Suppressor macrophage (primary cell): Measurements from ENCODE around the gene FGF23.
"Not testable (repeated sequence)": the region's sequence is repeated elsewhere in the genome, so short reads cannot be mapped to it uniquely, and the experiment has no call there.

Experiments
- DNase-seq, 4 experiments: peaks; one replicate each; pipeline ENCODE4 v3.0.0-alpha.2; 2020 to 2022
- total RNA-seq, 17 experiments: gene quantifications; one replicate each; lab custom pipeline; 2026; ENCODE audit warnings: mixed read lengths in 6 of 17, inconsistent platforms in 3 of 17; lab: John Stamatoyannopoulos, UW

The FGF23 gene
- total RNA-seq, result 0 to 1.9 (median 0) reads per million in 17 experiments

- DNase-seq, result no peak
Measured at GRCh38 chr12:4379405-4379804, at the start of gene FGF23. FGF23 (minus strand) TSS chr12:4379712; CDS start chr12:4379582, 130 bp downstream.

DNA sequence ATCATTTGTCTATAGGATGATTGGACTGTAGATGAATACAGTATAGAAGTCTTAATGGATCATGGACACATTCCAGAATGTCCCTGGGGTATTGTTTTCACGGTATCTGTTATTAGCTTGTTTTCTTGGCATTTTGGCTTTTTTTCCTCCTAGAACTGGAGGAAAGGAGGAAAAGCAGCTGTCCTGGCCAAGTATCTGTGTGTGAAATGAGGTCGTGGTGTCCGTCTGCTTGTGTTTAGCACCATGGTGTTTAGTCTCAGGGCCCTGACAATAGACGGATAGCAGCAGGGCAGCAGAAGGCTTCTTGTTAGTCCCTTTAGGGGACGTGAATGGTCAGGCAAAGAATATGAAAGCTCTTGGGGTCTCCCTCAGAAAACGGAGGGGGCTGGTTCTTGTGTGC lies 44.9 kb upstream of the FGF23 start:
- no peak for DNase-seq

DNA sequence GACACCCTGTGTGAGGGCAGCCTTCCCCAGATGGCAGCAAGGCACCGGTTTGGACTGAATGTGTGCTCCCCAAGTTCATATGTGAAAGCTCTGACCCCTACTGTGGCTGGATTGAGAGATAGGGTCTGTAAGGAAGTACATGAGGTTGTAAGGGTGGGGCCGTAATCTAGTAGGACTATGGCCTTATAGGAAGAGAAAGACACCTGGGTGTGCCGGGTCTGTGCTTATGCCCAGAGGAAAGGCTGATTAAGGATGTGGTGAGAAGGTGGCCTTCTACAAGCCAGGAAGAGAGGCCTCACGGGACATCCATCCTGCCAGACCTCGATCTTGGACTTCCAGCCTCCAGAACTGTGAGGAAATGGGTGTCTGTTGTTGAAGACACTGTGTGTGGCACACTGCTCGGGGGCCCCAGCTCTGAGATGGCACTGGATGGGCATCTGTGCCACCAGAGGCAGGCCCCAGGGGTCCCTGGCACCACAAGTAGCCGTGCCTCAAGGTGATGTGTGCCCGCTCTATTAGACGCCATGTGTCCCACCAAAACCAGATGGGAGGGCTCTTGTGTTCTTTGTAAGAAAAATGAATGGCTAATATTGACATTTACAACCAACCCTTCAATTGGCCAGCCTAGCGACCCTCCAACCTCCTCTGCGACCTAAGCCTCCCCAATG lies 44.1 kb upstream of the FGF23 start:
- no peak for DNase-seq

GRCh38 chr12:4422985-4423384 lies 43.5 kb upstream of the FGF23 start:
- no peak for DNase-seq

DNA sequence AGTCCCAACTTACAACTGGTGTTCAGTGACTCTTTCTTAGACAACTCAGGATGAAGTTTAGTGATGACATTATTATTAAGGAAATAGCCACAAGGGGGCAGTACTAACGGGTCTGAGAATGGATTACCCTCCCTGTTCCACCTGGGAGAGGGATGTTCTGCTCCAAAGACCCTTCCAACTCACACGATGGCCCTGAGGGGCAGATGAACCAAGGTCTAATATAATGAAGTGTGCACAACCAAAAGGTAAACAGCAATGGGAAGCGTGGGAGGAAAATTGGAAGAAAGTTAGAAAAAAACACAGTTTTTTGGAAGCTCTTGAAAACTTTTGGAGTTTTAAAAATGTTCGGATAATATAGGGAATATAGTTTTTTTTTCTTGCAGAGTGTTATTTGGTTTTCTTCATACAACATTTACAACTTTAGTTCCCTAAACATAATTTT lies 42.1 kb upstream of the FGF23 start:
- DNase-seq, result peak; percentile 55 to 80 (median 60)

DNA sequence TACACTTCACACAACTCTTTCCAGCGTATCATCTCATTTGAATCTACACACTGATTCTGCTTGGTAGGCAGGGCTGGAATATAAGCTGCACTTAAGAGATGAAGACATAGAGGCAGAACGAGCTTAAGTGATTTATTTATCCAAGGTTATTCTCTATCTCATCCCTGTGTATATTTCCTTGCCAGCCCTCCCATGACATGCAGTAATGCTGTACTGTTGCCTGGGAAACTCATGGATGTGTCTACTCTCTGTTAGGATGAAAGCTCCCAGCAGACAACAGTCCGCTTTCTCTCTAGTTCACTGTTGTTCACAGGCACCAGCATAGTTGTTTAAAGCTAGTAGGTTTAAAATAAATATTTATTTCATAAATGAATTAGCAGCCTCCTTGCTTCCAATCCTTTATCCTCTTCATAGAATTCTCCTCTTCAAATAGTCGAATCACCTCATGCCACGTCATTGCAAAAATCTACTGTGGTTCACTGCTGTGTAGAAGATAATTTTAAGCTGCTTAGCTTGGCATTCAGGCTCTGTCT lies 40.7 kb upstream of the FGF23 start:
- no peak for DNase-seq

DNA sequence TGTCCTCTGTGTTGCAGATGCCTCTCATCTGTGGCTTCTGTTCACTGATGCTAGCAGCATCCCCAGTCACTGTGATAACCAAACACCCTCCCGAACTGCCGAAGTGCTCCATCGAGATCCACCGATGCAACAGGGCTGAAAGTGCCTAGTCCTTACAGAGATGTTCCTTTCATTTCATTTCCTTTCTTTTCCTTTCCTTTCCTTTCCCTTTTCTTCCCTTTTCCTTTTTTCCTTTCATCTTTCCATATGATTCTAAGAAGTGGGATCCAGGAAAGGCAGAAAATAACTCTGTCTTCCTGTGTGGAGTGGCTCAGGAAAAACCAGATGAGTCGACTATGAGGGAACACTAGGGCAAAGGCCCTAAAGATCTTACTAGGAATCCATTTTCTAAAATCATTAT lies 39.4 kb upstream of the FGF23 start:
- no peak for DNase-seq

DNA sequence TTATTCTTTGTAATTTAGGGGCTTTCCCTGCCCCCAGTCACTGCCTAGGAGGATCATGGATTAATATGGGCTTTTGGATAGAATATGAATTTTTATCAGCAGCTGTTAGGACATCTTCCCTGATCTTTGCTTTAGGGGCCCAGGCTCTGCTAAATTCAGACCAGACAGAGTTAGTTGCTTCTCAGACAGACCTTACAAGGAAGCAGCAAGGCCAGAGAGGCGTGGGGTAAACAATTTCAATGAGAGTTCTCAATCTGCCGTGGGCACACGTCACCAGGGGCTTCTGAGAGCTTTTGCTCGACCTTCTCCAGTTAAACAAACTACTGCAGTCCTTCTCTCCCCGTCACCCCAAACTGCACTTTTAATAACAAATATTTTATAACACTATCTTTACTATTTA lies 38.4 kb upstream of the FGF23 start:
- no peak for DNase-seq

- DNase-seq, result no peak
Measured at GRCh38 chr12:4417455-4417854, 37.9 kb upstream of the FGF23 start.

GRCh38 chr12:4416276-4416675 lies 36.8 kb upstream of the FGF23 start:
- DNase-seq, result peak in 3 of 4 experiments; percentile 13 to 24 (median 18)

GRCh38 chr12:4412465-4412864 lies 33.0 kb upstream of the FGF23 start:
- no peak for DNase-seq

- no peak for DNase-seq
Measured at GRCh38 chr12:4412056-4412455, 32.5 kb upstream of the FGF23 start.

- no peak for DNase-seq
Measured at GRCh38 chr12:4407136-4407535, 27.6 kb upstream of the FGF23 start.

GRCh38 chr12:4404877-4405637 lies 25.5 kb upstream of the FGF23 start:
- not testable (repeated sequence) for DNase-seq

GRCh38 chr12:4402996-4403395 lies 23.5 kb upstream of the FGF23 start:
- no peak for DNase-seq

GRCh38 chr12:4401117-4401516 lies 21.6 kb upstream of the FGF23 start:
- no peak for DNase-seq

DNA sequence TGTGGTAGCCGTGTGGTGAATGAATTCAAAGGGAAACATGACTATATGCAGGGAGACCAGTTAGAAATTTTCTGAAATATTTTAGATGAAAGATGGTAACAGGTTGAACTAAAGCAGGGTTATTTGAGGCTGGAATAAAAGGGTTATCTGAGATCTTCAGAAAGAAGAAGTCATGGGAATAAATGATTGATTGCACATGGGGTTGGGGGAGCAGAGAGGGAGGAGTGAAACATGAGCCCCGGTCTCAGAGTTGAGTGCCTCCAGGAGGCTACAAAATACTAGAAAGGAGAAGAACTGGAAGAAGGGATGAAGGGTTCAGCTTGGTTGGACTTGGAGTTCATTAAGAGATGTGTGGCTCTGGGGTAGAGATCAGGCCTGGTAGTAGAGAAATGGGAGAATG lies 16.3 kb upstream of the FGF23 start:
- no peak for DNase-seq

GRCh38 chr12:4393211-4393610 lies 13.7 kb upstream of the FGF23 start:
- DNase-seq, result no peak

DNA sequence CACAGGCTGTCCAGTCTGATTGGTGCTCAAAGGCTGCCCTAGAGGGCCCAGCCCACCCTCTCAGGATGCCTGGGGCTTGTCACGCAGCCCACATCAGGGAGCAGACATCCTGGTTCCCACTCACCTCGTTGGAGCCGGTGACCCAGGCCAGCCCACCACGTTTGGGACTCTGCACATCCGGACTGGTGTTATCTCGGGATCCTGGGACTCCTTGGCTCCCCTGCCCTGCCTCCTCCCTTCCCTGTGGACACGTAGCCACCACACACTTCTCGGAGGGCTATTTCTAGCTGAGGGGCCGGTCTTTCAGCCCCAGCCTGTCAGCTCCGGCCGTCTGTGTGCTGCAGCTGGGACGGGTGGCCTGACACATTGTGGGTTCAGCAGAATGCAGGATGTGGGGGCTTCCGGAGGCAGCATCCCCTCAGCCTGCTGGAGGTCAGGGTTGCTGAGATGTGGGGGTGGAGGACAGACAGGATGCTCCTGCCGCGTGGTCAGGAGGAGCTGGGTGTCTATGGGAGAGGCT lies 12.8 kb upstream of the FGF23 start:
- no peak for DNase-seq

DNA sequence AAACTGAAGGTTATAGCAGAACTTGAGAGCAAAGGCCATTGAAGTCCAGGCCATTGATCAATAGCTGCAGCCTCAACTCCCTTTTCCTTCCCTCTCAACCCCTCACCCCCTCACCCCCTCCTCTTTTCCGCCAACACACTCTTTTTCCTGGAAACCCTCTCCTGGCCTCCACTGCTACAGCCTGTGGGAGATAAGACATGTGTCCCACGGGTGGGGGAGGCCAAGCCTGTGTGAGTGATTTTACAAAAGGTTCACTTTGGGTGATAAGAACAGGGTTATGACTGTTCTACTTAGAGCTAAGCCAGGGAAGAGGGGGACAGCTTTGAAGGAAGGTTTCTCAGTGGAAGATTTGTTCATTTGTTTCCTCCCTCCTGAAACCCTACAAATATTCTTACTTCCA lies 9.2 kb upstream of the FGF23 start:
- no peak for DNase-seq

GRCh38 chr12:4388032-4388431 lies 8.5 kb upstream of the FGF23 start:
- DNase-seq, result no peak

- DNase-seq, result no peak
Measured at GRCh38 chr12:4387607-4388006, 8.1 kb upstream of the FGF23 start.

DNA sequence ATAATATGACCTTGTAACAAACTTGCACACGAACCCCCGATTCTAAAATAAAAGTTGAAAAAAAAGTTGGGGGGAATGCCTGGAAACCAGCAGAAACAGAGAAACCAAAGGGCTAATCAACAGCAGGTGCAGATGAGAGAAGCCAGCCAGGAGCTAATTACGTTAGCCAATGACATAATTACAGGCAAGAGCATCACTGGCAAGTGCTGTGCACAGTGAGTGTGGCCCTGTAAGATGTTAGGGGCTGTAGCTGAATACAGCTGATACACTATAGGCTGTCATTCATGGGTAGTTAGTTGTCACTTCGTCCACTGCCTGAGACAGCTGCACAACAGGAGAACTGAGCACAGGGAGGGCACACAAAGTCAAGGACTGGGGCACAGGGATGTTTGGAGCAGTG lies 7.3 kb upstream of the FGF23 start:
- DNase-seq, result no peak
